SK-N-SH treated with all-trans-retinoic acid at 6 μM for 48 hours (cell line): ENCODE data around the gene RSL1D1.

ENCODE experiments used
- ATAC-seq: fragments of 200-7000 bp; cut with Tn5 transposase; 3 replicates; pipeline ENCODE4 v1.9.1; 2020; ENCODE audit warnings: mild to moderate bottlenecking, moderate library complexity
- ARNTL ChIP-seq: fragments of 450-650 bp; formaldehyde crosslinking; IDR thresholded peaks from 2 replicates; pipeline ENCODE4 v1.5.0; 2020; ENCODE audit warnings: low read depth, mild to moderate bottlenecking, moderate library complexity, borderline replicate concordance
- BACH2 ChIP-seq: fragments of 250-450 bp; sonication (Bioruptor Pico); IDR thresholded peaks from 2 replicates; pipeline ENCODE4 v1.9.0; 2021; ENCODE audit warnings: mild to moderate bottlenecking, borderline replicate concordance
- CSDC2 ChIP-seq: fragments of 250-450 bp; sonication (Bioruptor Pico); IDR thresholded peaks from 2 replicates; pipeline ENCODE4 v1.5.0; 2020; ENCODE audit warnings: mild to moderate bottlenecking, moderate library complexity
- ESRRG ChIP-seq: fragments of 250-450 bp; sonication (Bioruptor Pico); IDR thresholded peaks from 2 replicates; pipeline ENCODE4 v1.6.1; 2021; ENCODE audit warnings: mild to moderate bottlenecking
- GLIS3 ChIP-seq: fragments of 250-450 bp; sonication (Bioruptor Pico); IDR thresholded peaks from 2 replicates; pipeline ENCODE4 v1.5.0; 2020; ENCODE audit warnings: mild to moderate bottlenecking, moderate library complexity
- ISL1 ChIP-seq: fragments of 250-450 bp; sonication (Bioruptor Pico); IDR thresholded peaks from 2 replicates; pipeline ENCODE4 v2.1.2; 2022; ENCODE audit warnings: mild to moderate bottlenecking, moderate library complexity
- OSR1 ChIP-seq: fragments of 250-450 bp; sonication (Bioruptor Pico); IDR thresholded peaks from 2 replicates; pipeline ENCODE4 v1.8.0; 2022; ENCODE audit warnings: moderate library complexity, mild to moderate bottlenecking, inconsistent platforms
- PATZ1 ChIP-seq: fragments of 250-450 bp; sonication (Bioruptor Pico); IDR thresholded peaks from 2 replicates; pipeline ENCODE4 v1.8.0; 2020; ENCODE audit warnings: mild to moderate bottlenecking, moderate library complexity, borderline replicate concordance
- POU6F1 ChIP-seq: fragments of 250-450 bp; sonication (Bioruptor Pico); IDR thresholded peaks from 2 replicates; pipeline ENCODE4 v1.8.0; 2021; ENCODE audit warnings: low read depth, mild to moderate bottlenecking, moderate library complexity, borderline replicate concordance
- PPARA ChIP-seq: fragments of 250-450 bp; sonication (Bioruptor Pico); IDR thresholded peaks from 2 replicates; pipeline ENCODE4 v1.5.0; 2020; ENCODE audit warnings: mild to moderate bottlenecking, borderline replicate concordance
- RARB ChIP-seq: fragments of 250-450 bp; sonication (Bioruptor Pico); IDR thresholded peaks from 2 replicates; pipeline ENCODE4 v1.8.0; 2021; ENCODE audit warnings: mild to moderate bottlenecking, moderate library complexity
- SNAI2 ChIP-seq: fragments of 250-450 bp; sonication (Bioruptor Pico); IDR thresholded peaks from 2 replicates; pipeline ENCODE4 v1.5.0; 2020; ENCODE audit warnings: mild to moderate bottlenecking, moderate library complexity
- TCF4 ChIP-seq: fragments of 250-450 bp; sonication (Bioruptor Pico); IDR thresholded peaks from 2 replicates; pipeline ENCODE4 v1.8.0; 2021; ENCODE audit warnings: mild to moderate bottlenecking, moderate library complexity, borderline replicate concordance
- TOX ChIP-seq: fragments of 250-450 bp; sonication (Bioruptor Pico); IDR thresholded peaks from 2 replicates; pipeline ENCODE4 v1.8.0; 2021; ENCODE audit warnings: mild to moderate bottlenecking, moderate library complexity, borderline replicate concordance
- TSHZ2 ChIP-seq: fragments of 250-450 bp; sonication (Bioruptor Pico); IDR thresholded peaks from 2 replicates; pipeline ENCODE4 v1.5.0; 2020; ENCODE audit warnings: mild to moderate bottlenecking, moderate library complexity
- ZC3H10 ChIP-seq: fragments of 250-450 bp; sonication (Bioruptor Pico); IDR thresholded peaks from 2 replicates; pipeline ENCODE4 v1.5.1; 2021; ENCODE audit warnings: mild to moderate bottlenecking, moderate library complexity
- ZFP3 ChIP-seq: fragments of 250-450 bp; sonication (Bioruptor Pico); IDR thresholded peaks from 2 replicates; pipeline ENCODE4 v1.5.0; 2020; ENCODE audit warnings: mild to moderate bottlenecking, moderate library complexity
- ZFP30 ChIP-seq: fragments of 450-650 bp; formaldehyde crosslinking; IDR thresholded peaks from 2 replicates; pipeline ENCODE4 v1.5.0; 2022; ENCODE audit warnings: mild to moderate bottlenecking, moderate library complexity
- ZNF565 ChIP-seq: fragments of 450-650 bp; formaldehyde crosslinking; conservative IDR thresholded peaks from 2 replicates; pipeline ENCODE4 v1.5.0; 2020; ENCODE audit warnings: low read depth, mild to moderate bottlenecking, moderate library complexity
- ZNF70 ChIP-seq: fragments of 450-650 bp; formaldehyde crosslinking; IDR thresholded peaks from 2 replicates; pipeline ENCODE4 v1.5.0; 2020; ENCODE audit warnings: mild to moderate bottlenecking, moderate library complexity
- ZNF8 ChIP-seq: fragments of 450-650 bp; formaldehyde crosslinking; IDR thresholded peaks from 2 replicates; pipeline ENCODE4 v1.5.0; 2020; ENCODE audit warnings: mild to moderate bottlenecking, moderate library complexity
- TF ChIP-seq, protein P1 (sequence below): fragments of 250-450 bp; sonication (Bioruptor Pico); IDR thresholded peaks from 2 replicates; pipeline ENCODE4 v1.5.1; 2020; ENCODE audit warnings: low read depth, mild to moderate bottlenecking, moderate library complexity

The RSL1D1 gene

DNA sequence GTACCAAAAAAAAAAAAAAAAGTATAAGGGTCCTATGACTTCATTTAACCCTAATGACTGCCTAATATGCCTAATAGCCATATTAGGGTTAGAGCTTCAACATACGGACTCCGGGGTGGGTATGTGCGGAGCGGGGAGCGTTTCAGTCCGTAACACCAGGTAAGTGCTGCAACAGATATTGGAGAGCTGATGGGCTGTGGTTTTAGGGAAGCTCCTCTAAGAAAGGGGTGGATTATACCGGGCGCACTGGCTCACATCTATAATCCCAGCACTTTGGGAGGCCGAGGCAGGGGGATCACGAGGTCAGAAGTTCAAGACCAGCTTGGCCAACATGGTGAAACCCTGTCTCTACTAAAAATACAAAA is 52.3 kb downstream of the RSL1D1 start:
- no peak for ATAC-seq
- TF ChIP-seq ARNTL (CRISPR knock-in tag) (no peak), CSDC2 (CRISPR knock-in tag) (no peak), ZFP30 (no peak), ZNF70 (no peak), TCF4 (CRISPR knock-in tag) (no peak), PPARA (CRISPR knock-in tag) (no peak), RARB (CRISPR knock-in tag) (no peak)

DNA sequence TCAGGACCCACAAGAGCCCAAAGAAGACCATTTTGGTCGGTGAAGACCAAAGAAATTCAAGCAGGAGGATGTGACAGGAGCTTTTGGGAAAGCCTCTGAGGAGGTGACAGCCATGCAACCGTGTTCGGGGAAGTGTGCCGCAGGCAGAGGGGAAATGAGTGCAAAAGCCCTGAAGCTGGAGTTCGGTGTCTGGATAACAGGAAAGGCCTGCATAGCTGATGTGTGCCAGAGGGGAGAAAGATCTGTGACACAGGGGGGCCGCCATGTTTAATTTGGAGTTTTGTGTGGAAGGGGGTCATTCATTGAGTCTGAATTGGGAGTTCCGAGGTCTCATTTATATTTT is 53.4 kb downstream of the RSL1D1 start:
- ATAC-seq = peak; percentile 5; the same call in 2 of the 3 replicates

More for the DNA sequence above, 53.4 kb downstream of the RSL1D1 start:
- TF ChIP-seq ZC3H10 (CRISPR knock-in tag) = no peak
- no peak for TF ChIP-seq BACH2
- no peak for TF ChIP-seq PATZ1 (CRISPR knock-in tag)
- no peak for TF ChIP-seq TOX (CRISPR knock-in tag)
- TF ChIP-seq ZNF70 = no peak
- no peak for TF ChIP-seq GLIS3 (CRISPR knock-in tag)
- TF ChIP-seq ZFP30 = no peak
- no peak for TF ChIP-seq ZNF565 (CRISPR knock-in tag)
- TF ChIP-seq ESRRG (CRISPR knock-in tag) = no peak
- TF ChIP-seq ARNTL (CRISPR knock-in tag) = no peak
- no peak for TF ChIP-seq POU6F1
- no peak for TF ChIP-seq TSHZ2 (CRISPR knock-in tag)
- TF ChIP-seq, protein P1, sequence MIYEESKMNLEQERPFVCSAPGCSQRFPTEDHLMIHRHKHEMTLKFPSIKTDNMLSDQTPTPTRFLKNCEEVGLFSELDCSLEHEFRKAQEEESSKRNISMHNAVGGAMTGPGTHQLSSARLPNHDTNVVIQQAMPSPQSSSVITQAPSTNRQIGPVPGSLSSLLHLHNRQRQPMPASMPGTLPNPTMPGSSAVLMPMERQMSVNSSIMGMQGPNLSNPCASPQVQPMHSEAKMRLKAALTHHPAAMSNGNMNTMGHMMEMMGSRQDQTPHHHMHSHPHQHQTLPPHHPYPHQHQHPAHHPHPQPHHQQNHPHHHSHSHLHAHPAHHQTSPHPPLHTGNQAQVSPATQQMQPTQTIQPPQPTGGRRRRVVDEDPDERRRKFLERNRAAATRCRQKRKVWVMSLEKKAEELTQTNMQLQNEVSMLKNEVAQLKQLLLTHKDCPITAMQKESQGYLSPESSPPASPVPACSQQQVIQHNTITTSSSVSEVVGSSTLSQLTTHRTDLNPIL (CRISPR knock-in tag) = no peak
- TF ChIP-seq TCF4 (CRISPR knock-in tag) = no peak
- TF ChIP-seq SNAI2 (CRISPR knock-in tag) = no peak
- no peak for TF ChIP-seq OSR1 (CRISPR knock-in tag)
- TF ChIP-seq ZNF8 (CRISPR knock-in tag) = no peak
- no peak for TF ChIP-seq ZFP3 (CRISPR knock-in tag)
- no peak for TF ChIP-seq ISL1
- no peak for TF ChIP-seq RARB (CRISPR knock-in tag)
